ENCODE results near the gene ALDH1A1.

The ALDH1A1 gene

GRCh38 chr9:72984226-72984947, 31.5 kb upstream of the ALDH1A1 start:
- no peak for TF ChIP-seq CTCF (IDR thresholded peaks at IDR 0.05; ENCODE audit: borderline replicate concordance, control extremely low read depth, extremely low read depth, insufficient read depth, missing control alignments)
- no peak for DNase-seq (ENCODE audit: low spot score)
- in situ Hi-C loops (cut with MboI; ENCODE audit: low sequenced_read_pairs, unreplicated experiment): no loop called here

- in situ Hi-C loops (cut with MboI; ENCODE audit: low sequenced_read_pairs, unreplicated experiment): no loop called here
- no peak for DNase-seq (ENCODE audit: low spot score)
- no peak for TF ChIP-seq CTCF (IDR thresholded peaks at IDR 0.05; ENCODE audit: borderline replicate concordance, control extremely low read depth, extremely low read depth, insufficient read depth, missing control alignments)
Observed at GRCh38 chr9:72983512-72984225, 30.8 kb upstream of the ALDH1A1 start.

GRCh38 chr9:72983056-72983455, 30.2 kb upstream of the ALDH1A1 start:
- no peak for DNase-seq (ENCODE audit: low spot score)
- in situ Hi-C loops (cut with MboI; ENCODE audit: low sequenced_read_pairs, unreplicated experiment): no loop called here
- TF ChIP-seq CTCF (IDR thresholded peaks at IDR 0.05; ENCODE audit: borderline replicate concordance, control extremely low read depth, extremely low read depth, insufficient read depth, missing control alignments): no peak

- in situ Hi-C loops (cut with MboI; ENCODE audit: low sequenced_read_pairs, unreplicated experiment): no loop called here
- no peak for DNase-seq (ENCODE audit: low spot score)
- no peak for TF ChIP-seq CTCF (IDR thresholded peaks at IDR 0.05; ENCODE audit: borderline replicate concordance, control extremely low read depth, extremely low read depth, insufficient read depth, missing control alignments)
Observed at GRCh38 chr9:72982146-72982799, 29.4 kb upstream of the ALDH1A1 start.

- in situ Hi-C loops (cut with MboI; ENCODE audit: low sequenced_read_pairs, unreplicated experiment): no loop called here
- no peak for TF ChIP-seq CTCF (IDR thresholded peaks at IDR 0.05; ENCODE audit: borderline replicate concordance, control extremely low read depth, extremely low read depth, insufficient read depth, missing control alignments)
- no peak for DNase-seq (ENCODE audit: low spot score)
Observed at GRCh38 chr9:72981433-72981832, 28.6 kb upstream of the ALDH1A1 start.

- in situ Hi-C loops (cut with MboI; ENCODE audit: low sequenced_read_pairs, unreplicated experiment): no loop called here
- TF ChIP-seq CTCF (IDR thresholded peaks at IDR 0.05; ENCODE audit: borderline replicate concordance, control extremely low read depth, extremely low read depth, insufficient read depth, missing control alignments): no peak
- DNase-seq (ENCODE audit: low spot score): no peak
Observed at GRCh38 chr9:72980600-72981265, 27.9 kb upstream of the ALDH1A1 start.
